Measurements from ENCODE around the gene CALU.

The CALU gene

DNA sequence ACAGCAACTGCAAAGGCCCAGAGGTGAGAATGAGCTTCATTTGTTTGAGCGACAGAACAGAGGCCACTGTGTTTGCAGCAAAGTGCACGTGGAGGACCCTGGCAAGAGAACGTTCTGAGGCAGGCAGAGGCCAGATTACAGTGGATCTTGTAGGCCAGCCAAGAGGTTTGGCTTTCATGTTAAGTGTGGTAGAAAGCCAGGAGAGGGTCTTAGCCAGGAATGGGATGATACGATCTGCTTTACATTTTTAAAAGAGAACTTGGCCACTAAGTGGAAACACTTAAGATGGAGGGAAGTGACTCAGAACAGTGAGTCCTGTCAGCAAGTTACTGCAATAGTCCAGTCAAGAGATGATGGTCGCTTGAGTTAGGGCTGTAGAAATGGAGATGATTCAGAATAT lies 57.2 kb downstream of the CALU start:
- no peaks in the 10 kb centered on the region for H3K36me3 ChIP-seq (ENCODE audit: low read length)
- no peaks in the 10 kb centered on the region for H3K27me3 ChIP-seq (ENCODE audit: low read length)
- H2AFZ ChIP-seq (ENCODE audit: low read depth, low read length, severe bottlenecking) = no peak overlapping the region
- no peak overlapping the region for H3K4me2 ChIP-seq (ENCODE audit: low read depth, low read length, poor library complexity, severe bottlenecking)
- no peaks in the 10 kb centered on the region for H3K9me2 ChIP-seq (replicated peaks; ENCODE audit: insufficient read depth, low read length)
- no peak overlapping the region for H3K9ac ChIP-seq (ENCODE audit: low read length)
- H3K79me2 ChIP-seq (ENCODE audit: insufficient read depth, low read length) = no peaks in the 10 kb centered on the region
- no peaks in the 10 kb centered on the region for H4K20me1 ChIP-seq (ENCODE audit: low read depth, low read length)
- H3K4me3 ChIP-seq (ENCODE audit: insufficient read depth, low read length, poor library complexity, severe bottlenecking) = no peak overlapping the region
- no peak for TF ChIP-seq CTCF (IDR thresholded peaks at IDR 0.05; ENCODE audit: insufficient read depth, low read length, poor library complexity, severe bottlenecking)
- no peak for TF ChIP-seq EZH2phosphoT487 (conservative IDR thresholded peaks at IDR 0.05; ENCODE audit: low read length)
- no peak overlapping the region for H3K27ac ChIP-seq (ENCODE audit: low read depth, low read length)
- H3F3A ChIP-seq (ENCODE audit: insufficient read depth) = no peaks in the 10 kb centered on the region
- H3K9me3 ChIP-seq (ENCODE audit: insufficient read depth, low read length) = no peaks in the 10 kb centered on the region

GRCh38 chr7:128799451-128799850 lies 60.3 kb downstream of the CALU start:
- Histone ChIP-seq H4K20me1 (ENCODE audit: low read depth, low read length) (no peaks in the 10 kb centered on the region), H3K4me2 (ENCODE audit: low read depth, low read length, poor library complexity, severe bottlenecking) (no peak overlapping the region), H3K4me3 (ENCODE audit: insufficient read depth, low read length, poor library complexity, severe bottlenecking) (no peak overlapping the region), H3K9me3 (ENCODE audit: insufficient read depth, low read length) (no peaks in the 10 kb centered on the region), H3K27me3 (ENCODE audit: low read length) (no peaks in the 10 kb centered on the region), H3K9me2 (replicated peaks; ENCODE audit: insufficient read depth, low read length) (no peaks in the 10 kb centered on the region), H2AFZ (ENCODE audit: low read depth, low read length, severe bottlenecking) (no peak overlapping the region), H3F3A (ENCODE audit: insufficient read depth) (no peaks in the 10 kb centered on the region), H3K79me2 (ENCODE audit: insufficient read depth, low read length) (no peaks in the 10 kb centered on the region), H3K27ac (ENCODE audit: low read depth, low read length) (no peak overlapping the region), H3K9ac (ENCODE audit: low read length) (no peak overlapping the region), H3K36me3 (ENCODE audit: low read length) (no peaks in the 10 kb centered on the region)
- no peak for TF ChIP-seq EZH2phosphoT487 (conservative IDR thresholded peaks at IDR 0.05; ENCODE audit: low read length)
- TF ChIP-seq CTCF (IDR thresholded peaks at IDR 0.05; ENCODE audit: insufficient read depth, low read length, poor library complexity, severe bottlenecking) = no peak

GRCh38 chr7:128800567-128800966 lies 61.4 kb downstream of the CALU start:
- no peaks in the 10 kb centered on the region for H3K27me3 ChIP-seq (ENCODE audit: low read length)
- H3K9me3 ChIP-seq (ENCODE audit: insufficient read depth, low read length) = no peaks in the 10 kb centered on the region
- H3K79me2 ChIP-seq (ENCODE audit: insufficient read depth, low read length) = no peaks in the 10 kb centered on the region
- no peaks in the 10 kb centered on the region for H3F3A ChIP-seq (ENCODE audit: insufficient read depth)
- H2AFZ ChIP-seq (ENCODE audit: low read depth, low read length, severe bottlenecking) = no peak overlapping the region
- H3K9ac ChIP-seq (ENCODE audit: low read length) = no peak overlapping the region
- H3K27ac ChIP-seq (ENCODE audit: low read depth, low read length) = no peak overlapping the region
- no peaks in the 10 kb centered on the region for H3K36me3 ChIP-seq (ENCODE audit: low read length)
- H4K20me1 ChIP-seq (ENCODE audit: low read depth, low read length) = no peaks in the 10 kb centered on the region
- no peaks in the 10 kb centered on the region for H3K9me2 ChIP-seq (replicated peaks; ENCODE audit: insufficient read depth, low read length)
- H3K4me2 ChIP-seq (ENCODE audit: low read depth, low read length, poor library complexity, severe bottlenecking) = no peak overlapping the region
- no peak overlapping the region for H3K4me3 ChIP-seq (ENCODE audit: insufficient read depth, low read length, poor library complexity, severe bottlenecking)
- TF ChIP-seq CTCF (IDR thresholded peaks at IDR 0.05; ENCODE audit: insufficient read depth, low read length, poor library complexity, severe bottlenecking) = no peak

GRCh38 chr7:128801003-128801402 lies 61.8 kb downstream of the CALU start:
- Histone ChIP-seq H3K27ac (ENCODE audit: low read depth, low read length) (no peak overlapping the region), H4K20me1 (ENCODE audit: low read depth, low read length) (no peaks in the 10 kb centered on the region), H3K4me2 (ENCODE audit: low read depth, low read length, poor library complexity, severe bottlenecking) (no peak overlapping the region), H3K4me3 (ENCODE audit: insufficient read depth, low read length, poor library complexity, severe bottlenecking) (no peak overlapping the region), H3K79me2 (ENCODE audit: insufficient read depth, low read length) (no peaks in the 10 kb centered on the region), H3K9me3 (ENCODE audit: insufficient read depth, low read length) (no peaks in the 10 kb centered on the region), H2AFZ (ENCODE audit: low read depth, low read length, severe bottlenecking) (no peak overlapping the region), H3K9ac (ENCODE audit: low read length) (no peak overlapping the region), H3K27me3 (ENCODE audit: low read length) (no peaks in the 10 kb centered on the region), H3F3A (ENCODE audit: insufficient read depth) (no peaks in the 10 kb centered on the region), H3K9me2 (replicated peaks; ENCODE audit: insufficient read depth, low read length) (no peaks in the 10 kb centered on the region), H3K36me3 (ENCODE audit: low read length) (no peaks in the 10 kb centered on the region)
- no peak for TF ChIP-seq EZH2phosphoT487 (conservative IDR thresholded peaks at IDR 0.05; ENCODE audit: low read length)
- TF ChIP-seq CTCF (IDR thresholded peaks at IDR 0.05; ENCODE audit: insufficient read depth, low read length, poor library complexity, severe bottlenecking) = no peak

All from SU-DHL-6 (cell line).